COLO668 (cell line): ENCODE results near the gene CMTM1.
"Not testable (repeated sequence)": the region's sequence is repeated elsewhere in the genome, so short reads cannot be mapped to it uniquely, and the experiment has no call there.

Source experiments
- DNase-seq: peaks from one replicate; lab custom pipeline; 2025; ENCODE audit not compliant: unreplicated experiment; lab: John Stamatoyannopoulos, UW

The CMTM1 gene

GRCh38 chr16:66610111-66610820 lies 44.0 kb downstream of the CMTM1 start:
- no peak for DNase-seq

GRCh38 chr16:66611911-66612310 lies 45.7 kb downstream of the CMTM1 start:
- DNase-seq: not testable (repeated sequence)

DNA sequence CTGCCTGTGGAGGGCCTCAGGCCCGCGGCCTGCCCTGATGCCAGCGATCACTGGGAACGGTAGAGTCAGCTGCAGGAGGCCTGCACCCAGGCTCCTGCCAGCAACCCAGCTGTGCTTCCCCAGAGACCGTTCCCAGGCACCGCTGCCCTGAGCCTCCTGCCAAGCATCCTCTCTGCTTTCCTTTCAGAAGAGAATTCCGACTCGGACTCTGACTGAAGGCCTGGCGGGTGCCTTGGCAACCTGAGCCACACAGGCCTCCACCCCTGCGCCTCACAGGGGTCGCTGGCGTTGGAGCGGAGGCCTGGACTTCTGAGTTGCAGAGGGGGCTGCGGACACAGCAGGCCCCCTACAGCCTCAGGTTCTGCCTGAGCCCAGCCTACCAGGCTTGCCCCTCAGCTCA lies 46.2 kb downstream of the CMTM1 start:
- DNase-seq: no peak

DNA sequence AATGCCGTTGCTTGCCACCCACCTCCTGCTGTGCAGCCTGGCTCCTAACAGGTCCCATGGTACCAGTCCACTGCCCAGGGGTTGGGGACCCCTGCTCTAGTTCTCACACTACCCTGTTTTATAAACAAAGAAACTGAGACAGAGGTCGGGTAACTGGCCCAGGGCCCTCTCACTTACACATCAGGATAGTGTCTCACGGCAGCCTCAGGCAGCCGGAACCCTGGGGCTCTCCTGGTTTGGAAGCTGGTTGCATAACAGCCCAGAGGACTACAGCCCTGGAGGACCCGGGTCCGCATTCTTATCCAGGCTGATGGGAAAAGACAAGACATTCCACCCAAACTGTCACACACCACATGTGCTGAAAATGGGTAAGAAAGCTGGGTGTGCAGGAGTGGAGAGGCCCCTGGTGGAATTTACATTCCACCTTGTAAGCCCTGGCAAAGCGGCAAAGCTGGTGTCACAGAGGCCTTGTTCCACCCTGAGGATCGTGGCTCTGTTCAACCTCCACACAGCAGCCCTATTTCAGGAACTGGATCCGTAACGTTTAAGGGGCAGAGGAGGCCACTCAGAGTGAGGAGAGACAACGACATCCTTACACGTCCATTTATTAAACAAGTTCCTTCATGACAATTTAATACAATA lies 48.0 kb downstream of the CMTM1 start:
- no peak for DNase-seq

- no peak for DNase-seq
These were observed 49.9 kb downstream of the CMTM1 start for GRCh38 chr16:66616169-66616568.

DNA sequence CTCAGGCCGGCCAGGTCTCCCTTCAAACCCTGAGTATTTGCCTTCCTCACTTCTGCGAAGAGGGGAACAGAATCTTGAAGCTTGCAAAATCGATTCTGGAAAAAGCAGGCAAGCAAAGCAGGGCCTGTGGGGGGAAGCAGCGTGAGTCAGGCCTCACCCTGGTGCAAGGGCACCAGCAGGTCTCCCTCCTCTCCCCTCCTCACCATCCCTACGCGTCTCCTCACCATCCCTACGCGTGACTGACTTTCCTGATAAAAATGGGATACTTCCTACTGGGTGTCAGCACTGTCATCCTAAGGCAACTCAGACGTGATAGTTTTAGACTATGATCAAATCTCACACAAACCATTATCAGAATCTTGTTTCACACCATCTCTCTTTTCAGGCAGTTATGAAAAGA lies 50.4 kb downstream of the CMTM1 start:
- DNase-seq: no peak

DNA sequence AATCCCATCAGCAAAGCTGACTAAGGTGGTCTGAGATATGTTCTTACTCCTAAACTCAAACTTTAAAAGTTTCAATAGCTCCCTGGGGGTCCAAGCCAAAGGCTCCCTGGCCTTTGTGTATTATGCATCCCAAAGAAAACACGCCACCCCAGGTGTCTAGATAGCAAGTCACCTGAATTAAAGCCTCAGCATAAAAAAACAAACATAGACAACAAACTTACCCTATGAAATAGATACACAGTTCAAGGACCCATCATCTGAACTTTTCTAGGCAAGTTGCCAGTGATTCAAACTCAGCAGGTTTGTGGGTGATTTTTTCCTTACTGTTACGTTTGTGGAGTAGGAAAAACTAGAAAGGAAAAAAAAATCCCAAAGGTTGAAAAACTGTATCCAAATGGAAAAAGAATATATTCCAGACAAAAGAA lies 50.8 kb downstream of the CMTM1 start:
- DNase-seq: no peak

GRCh38 chr16:66617728-66618127 lies 51.5 kb downstream of the CMTM1 start:
- DNase-seq: no peak

DNA sequence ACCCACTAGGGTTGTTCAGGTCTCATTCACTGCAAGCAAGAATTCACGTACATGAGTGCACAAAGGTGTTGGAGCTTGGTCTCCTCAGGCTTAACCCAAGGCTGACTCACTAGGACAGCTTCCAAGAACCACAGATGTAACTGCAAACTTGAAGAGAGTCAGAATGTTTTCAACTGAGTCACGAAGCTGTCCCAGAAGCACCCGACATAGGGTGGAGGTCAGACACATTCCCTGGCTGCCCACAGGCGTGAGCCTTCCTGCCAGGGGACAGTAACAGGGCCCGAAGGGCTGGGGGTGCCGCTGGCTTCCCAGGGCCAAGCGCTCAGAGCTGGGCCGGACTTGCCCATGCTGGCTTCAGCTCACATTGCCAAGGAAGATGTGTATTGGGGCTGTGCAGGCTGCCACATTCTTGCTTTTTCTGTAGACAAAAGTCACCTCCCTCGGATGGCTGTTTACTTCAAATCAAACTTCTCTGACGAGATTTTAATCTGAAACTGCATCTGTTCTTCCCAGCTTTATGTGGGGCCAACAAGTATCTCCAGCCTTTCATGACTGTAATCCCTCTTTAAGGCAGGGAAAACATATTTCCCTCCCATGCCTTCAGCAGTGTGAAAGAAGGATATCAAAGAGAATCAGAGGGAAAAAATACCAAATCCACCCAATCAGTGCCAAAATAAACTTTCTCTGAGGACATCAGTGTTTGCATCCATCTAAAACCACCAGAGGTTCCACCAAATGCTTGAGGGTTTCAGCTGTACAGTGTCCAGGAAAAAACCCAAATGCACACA lies 52.5 kb downstream of the CMTM1 start:
- DNase-seq: no peak

DNA sequence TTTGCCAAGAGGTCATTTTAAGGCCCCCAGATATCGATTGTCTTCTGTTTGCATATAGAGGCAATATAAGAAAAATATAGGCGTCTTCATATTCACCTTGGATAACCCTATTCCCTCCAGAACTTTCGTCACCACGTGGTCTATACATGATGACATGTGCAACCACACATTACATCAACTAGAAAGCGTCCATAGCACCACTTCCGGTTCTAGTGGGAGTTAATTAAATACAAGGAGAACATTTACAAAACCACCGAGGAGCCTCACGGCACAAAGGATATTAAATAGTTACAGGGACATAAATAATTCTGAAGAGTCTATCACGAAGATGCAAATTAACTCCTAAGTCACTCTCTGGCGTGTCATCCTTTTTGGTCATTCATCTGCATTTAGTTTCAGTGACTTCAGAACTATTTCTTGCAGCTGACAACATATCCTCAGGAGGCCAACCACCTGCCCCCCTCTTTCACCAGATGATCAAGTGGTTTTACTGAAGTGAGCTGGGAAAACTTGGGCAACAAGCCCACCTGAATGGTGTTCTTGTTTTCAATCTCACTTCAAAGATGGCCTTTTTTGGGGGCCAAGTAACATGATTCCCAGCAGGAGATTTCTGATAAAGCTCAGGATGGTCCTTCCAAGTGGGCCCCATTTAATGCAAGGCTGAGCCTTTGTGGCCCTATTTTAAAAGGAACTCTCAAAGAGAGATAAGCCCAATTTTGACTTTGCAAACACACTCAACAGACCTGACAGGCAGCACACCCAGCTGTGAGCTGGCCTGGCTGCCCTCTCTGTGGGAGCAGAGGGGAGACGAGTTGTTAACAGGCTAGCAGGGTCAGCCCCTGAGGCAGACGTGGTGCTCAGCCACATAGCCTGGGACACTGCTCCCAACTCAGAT lies 53.5 kb downstream of the CMTM1 start:
- DNase-seq: no peak

DNA sequence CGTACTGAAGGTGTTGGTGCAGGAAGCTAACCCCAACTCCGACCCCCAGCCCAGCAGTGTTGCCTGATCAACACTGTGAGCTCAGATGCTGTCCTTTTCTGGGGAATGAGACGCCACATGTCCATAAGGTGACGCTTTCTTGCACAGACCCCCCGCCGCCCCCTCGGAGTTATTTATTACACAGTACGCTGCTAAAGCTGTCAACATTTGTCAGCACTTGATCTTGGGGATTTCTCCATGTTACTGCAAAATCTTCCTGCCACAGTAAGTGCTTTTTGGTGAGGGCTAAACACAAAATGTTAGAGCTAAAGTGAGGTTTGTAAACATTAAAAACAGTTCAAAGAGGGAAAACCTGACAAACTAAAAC lies 54.2 kb downstream of the CMTM1 start:
- DNase-seq: no peak

- no peak for DNase-seq
These were observed 55.7 kb downstream of the CMTM1 start for GRCh38 chr16:66621973-66622372.

- no peak for DNase-seq
These were observed 56.6 kb downstream of the CMTM1 start for GRCh38 chr16:66622863-66623262.

GRCh38 chr16:66623755-66624154 lies 57.5 kb downstream of the CMTM1 start:
- no peak for DNase-seq

DNA sequence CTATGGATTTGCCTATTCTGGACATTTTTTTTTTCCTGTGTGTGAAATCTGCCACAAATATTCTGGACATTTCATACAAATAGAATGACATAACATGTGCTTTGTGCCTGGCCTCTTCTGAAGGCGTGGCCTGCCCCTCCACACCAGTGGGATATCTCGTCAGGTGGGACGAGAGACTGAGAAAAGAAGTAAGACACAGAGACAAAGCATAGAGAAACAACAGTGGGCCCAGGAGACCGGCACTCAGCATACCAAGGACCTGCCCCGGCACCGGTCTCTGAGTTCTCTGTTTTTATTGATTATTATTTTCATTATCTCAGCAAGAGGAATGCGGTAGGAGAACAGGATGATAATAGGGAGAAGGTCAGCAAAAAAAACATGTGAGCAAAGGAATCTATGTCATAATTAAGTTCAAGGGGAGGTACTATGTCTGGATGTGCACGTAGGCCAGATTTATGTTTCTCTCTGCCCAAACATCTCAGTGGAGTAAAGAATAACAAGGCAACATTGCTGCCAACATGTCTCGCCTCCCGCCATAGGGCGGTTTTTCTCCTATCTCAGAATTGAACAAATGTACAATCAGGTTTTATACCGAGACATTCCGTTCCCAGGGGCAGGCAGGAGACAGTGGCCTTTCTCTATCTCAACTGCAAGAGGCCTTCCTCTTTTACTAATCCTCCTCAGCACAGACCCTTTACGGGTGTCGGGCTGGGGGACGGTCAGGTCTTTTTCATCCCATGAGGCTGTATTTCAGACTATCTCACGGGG lies 61.6 kb downstream of the CMTM1 start:
- DNase-seq: not testable (repeated sequence)
